ENCODE data around the gene GCK.

GCK gene

GRCh38 chr7:44222074-44222473 is 32.8 kb upstream of the GCK start:
- DNase-seq, result no peak

- DNase-seq, result no peak
Measured at GRCh38 chr7:44221231-44221791, 32.1 kb upstream of the GCK start.

- DNase-seq, result no peak
Measured at GRCh38 chr7:44220358-44221112, 31.3 kb upstream of the GCK start.

GRCh38 chr7:44220046-44220357 is 30.8 kb upstream of the GCK start:
- no peak for DNase-seq

- DNase-seq, result no peak
Measured at GRCh38 chr7:44219371-44220045, 30.3 kb upstream of the GCK start.

GRCh38 chr7:44218418-44219201 is 29.4 kb upstream of the GCK start:
- DNase-seq, result no peak

GRCh38 chr7:44217852-44218402 is 28.7 kb upstream of the GCK start:
- DNase-seq, result no peak

- DNase-seq, result no peak
Measured at GRCh38 chr7:44217223-44217714, 28.0 kb upstream of the GCK start.

- no peak for DNase-seq
Measured at GRCh38 chr7:44216521-44217222, 27.4 kb upstream of the GCK start.

GRCh38 chr7:44216019-44216418 is 26.8 kb upstream of the GCK start:
- no peak for DNase-seq

GRCh38 chr7:44215531-44215930 is 26.3 kb upstream of the GCK start:
- DNase-seq, result no peak

GRCh38 chr7:44213877-44214388 is 24.7 kb upstream of the GCK start:
- DNase-seq, result no peak

- DNase-seq, result no peak
Measured at GRCh38 chr7:44213206-44213876, 24.1 kb upstream of the GCK start.

GRCh38 chr7:44212581-44213184 is 23.4 kb upstream of the GCK start:
- DNase-seq, result no peak

GRCh38 chr7:44212018-44212417 is 22.8 kb upstream of the GCK start:
- DNase-seq, result no peak

- DNase-seq, result no peak
Measured at GRCh38 chr7:44211126-44211675, 22.0 kb upstream of the GCK start.

- no peak for DNase-seq
Measured at GRCh38 chr7:44210107-44210506, 20.9 kb upstream of the GCK start.

GRCh38 chr7:44208085-44208484 is 18.8 kb upstream of the GCK start:
- DNase-seq, result no peak

GRCh38 chr7:44206008-44206407 is 16.8 kb upstream of the GCK start:
- no peak for DNase-seq

GRCh38 chr7:44201813-44202212 is 12.6 kb upstream of the GCK start:
- DNase-seq, result no peak
